H1 (cell line): ENCODE results near the gene ENTPD6. TPM values are rescaled to one million over a fixed set of nuclear protein-coding genes. Genes with fewer than 3 reads are reported as not detected.

Source experiments
- E2F6 ChIP-seq: IDR thresholded peaks from 2 replicates; pipeline ENCODE4 v1.6.1; 2012; ENCODE audit warnings: inconsistent platforms
- JUN ChIP-seq: IDR thresholded peaks from 2 replicates; pipeline ENCODE4 v1.6.1; 2011; ENCODE audit warnings: low read depth, mild to moderate bottlenecking, improper control_type of control experiment, low read length
- YY1 ChIP-seq: IDR thresholded peaks from 2 replicates; pipeline ENCODE4 v1.6.1; 2011; ENCODE audit warnings: low read depth, mild to moderate bottlenecking, low read length
- polyA plus RNA-seq, 7 experiments: library from polyadenylated mRNA; depleted of rRNA in 3 of 7; stranded (reverse) in 5 of 7; unstranded in 2 of 7; fragments of >200 nt in 5 of 7; fragments of 200-250 nt in 2 of 7; gene quantifications; 1 replicate in 5 of 7; 2 replicates in 1 of 7; 4 replicates in 1 of 7; pipeline versions ENCODE4 v1.2.1 to v1.2.3, GENCODE V29; 2011 to 2013; ENCODE audit warnings: missing spikeins in 2 of 7, mixed read lengths in 2 of 7
- total RNA-seq: library from RNA; stranded (reverse); fragmentation: NEBNext Ultra II Directional; extraction: Animal tissue kit (Norgen Biotek cat#: 25700); gene quantifications from 2 replicates; pipeline ENCODE4 v1.2.1, GENCODE V29; 2021

The ENTPD6 gene
- total and polyA plus RNA-seq, 2 of the 8 experiments (the other 6 are each of a cell fraction or from before 2014, with no cell fraction given) = 47.8 to 57.3 TPM

DNA sequence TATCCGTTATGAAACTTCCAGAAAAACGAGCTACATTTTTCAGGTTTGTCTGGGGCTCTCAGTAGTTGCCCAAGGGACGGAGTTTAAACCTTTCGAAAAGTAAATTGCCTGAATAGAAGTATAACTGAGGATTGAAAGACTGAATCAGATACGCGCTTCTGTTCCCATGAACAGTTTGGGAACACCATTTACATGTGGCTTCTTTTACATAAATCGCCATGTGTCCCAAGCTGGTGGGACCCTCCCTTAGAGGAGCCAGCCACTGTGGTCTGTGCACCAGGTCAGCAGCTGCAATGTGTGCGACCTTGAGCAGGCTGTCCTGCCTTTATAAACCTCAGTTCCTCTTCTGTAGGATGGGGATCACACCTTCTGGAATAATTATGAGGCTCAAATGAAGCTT, 11.0 kb downstream of the ENTPD6 start (continued):
- TF ChIP-seq JUN (no peak), E2F6 (no peak), YY1 (no peak)
